IPS DF 6.9 (cell line): ENCODE measurements around the gene TMEFF1.
A peak's percentile ranks its signal among the peaks of the same experiment; 100 is the strongest.
"Not testable (repeated sequence)": the region's sequence is repeated elsewhere in the genome, so short reads cannot be mapped to it uniquely, and the experiment has no call there.

Source experiments
- DNase-seq: peaks from one replicate; pipeline ENCODE4 v3.0.0-alpha.2; 2013; ENCODE audit warnings: low read depth, low spot score
- H3K27ac ChIP-seq: one replicate; pipeline ENCODE4 v1.5.1; 2013; ENCODE audit warnings: low read length, control low read depth
- H3K27me3 ChIP-seq: 2 replicates; pipeline ENCODE4 v1.6.1; 2013; ENCODE audit warnings: mild to moderate bottlenecking, low read length; ENCODE audit not compliant: control insufficient read depth, insufficient read depth
- H3K36me3 ChIP-seq: 2 replicates; pipeline ENCODE4 v1.6.1; 2013; ENCODE audit warnings: low read length; ENCODE audit not compliant: control insufficient read depth, insufficient read depth
- H3K4me1 ChIP-seq: 2 replicates; pipeline ENCODE4 v1.6.1; 2013; ENCODE audit warnings: low read length; ENCODE audit not compliant: control insufficient read depth, insufficient read depth
- H3K4me3 ChIP-seq: 2 replicates; pipeline ENCODE4 v1.5.1; 2013; ENCODE audit warnings: mild to moderate bottlenecking, low read length
- H3K9me3 ChIP-seq: 2 replicates; pipeline ENCODE4 v1.6.1; 2013; ENCODE audit warnings: low read length, inconsistent platforms; ENCODE audit not compliant: control insufficient read depth, insufficient read depth
- WGBS: extraction: QIAGEN DNeasy Blood & Tissue Kit; methylation state at CpG from one replicate; pipeline ENCODE4 v1.1.7; 2013; ENCODE audit warnings: mixed read lengths, missing lambda C conversion rate; ENCODE audit not compliant: insufficient read length, insufficient coverage; 5-methylcytosine and 5-hydroxymethylcytosine counted together

The TMEFF1 gene

GRCh38 chr9:100436571-100436970 lies 36.4 kb upstream of the TMEFF1 start:
- WGBS, result no CpG with 5 or more reads among the region's 7 CpGs
- no peaks in the 10 kb centered on the region for H3K36me3 ChIP-seq
- no peak overlapping the region for H3K4me3 ChIP-seq
- H3K27ac ChIP-seq, result no peak overlapping the region
- no peaks in the 10 kb centered on the region for H3K27me3 ChIP-seq
- DNase-seq, result no peak
- no peaks in the 10 kb centered on the region for H3K4me1 ChIP-seq
- H3K9me3 ChIP-seq, result no peaks in the 10 kb centered on the region

- H3K27ac ChIP-seq, result no peak overlapping the region
- H3K36me3 ChIP-seq, result no peaks in the 10 kb centered on the region
- H3K9me3 ChIP-seq, result no peaks in the 10 kb centered on the region
- no peak overlapping the region for H3K4me3 ChIP-seq
- H3K27me3 ChIP-seq, result no peaks in the 10 kb centered on the region
- no CpG with 5 or more reads among the region's 1 CpG for whole genome bisulfite sequencing
- H3K4me1 ChIP-seq, result 0 out of 2 replicates have a peak, but pooled peaks cover 1% of the 10 kb centered on the region
- peak; percentile 41 for DNase-seq
These were observed 34.8 kb upstream of the TMEFF1 start for GRCh38 chr9:100437860-100438805.

GRCh38 chr9:100440071-100440470 lies 32.9 kb upstream of the TMEFF1 start:
- Histone ChIP-seq H3K27ac (no peak overlapping the region), H3K27me3 (no peaks in the 10 kb centered on the region), H3K4me1 (0 out of 2 replicates have a peak, but pooled peaks cover 1% of the 10 kb centered on the region), H3K4me3 (no peak overlapping the region), H3K36me3 (no peaks in the 10 kb centered on the region), H3K9me3 (no peaks in the 10 kb centered on the region)
- no CpG with 5 or more reads among the region's 3 CpGs for WGBS
- DNase-seq, result no peak

DNA sequence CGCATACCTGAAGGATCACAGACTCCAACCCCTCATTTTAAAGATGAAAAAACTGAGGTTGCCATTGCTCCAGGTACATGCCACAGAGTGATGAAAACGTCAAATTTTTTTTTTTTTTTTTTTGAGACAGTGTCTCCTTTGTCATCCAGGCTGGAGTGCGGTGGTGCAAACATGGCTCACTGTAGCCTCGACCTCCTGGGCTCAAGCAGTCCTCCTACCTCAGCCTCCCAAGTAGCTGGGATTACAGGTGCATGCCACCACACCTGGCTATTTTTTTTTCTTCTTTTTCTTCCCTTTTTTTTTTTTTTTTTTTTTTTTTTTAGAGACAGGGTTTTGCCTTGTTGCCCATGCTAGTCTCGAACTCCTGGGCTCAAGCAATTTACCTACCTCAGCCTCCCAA lies 32.5 kb upstream of the TMEFF1 start:
- WGBS, result no CpG with 5 or more reads among the region's 5 CpGs

DNA sequence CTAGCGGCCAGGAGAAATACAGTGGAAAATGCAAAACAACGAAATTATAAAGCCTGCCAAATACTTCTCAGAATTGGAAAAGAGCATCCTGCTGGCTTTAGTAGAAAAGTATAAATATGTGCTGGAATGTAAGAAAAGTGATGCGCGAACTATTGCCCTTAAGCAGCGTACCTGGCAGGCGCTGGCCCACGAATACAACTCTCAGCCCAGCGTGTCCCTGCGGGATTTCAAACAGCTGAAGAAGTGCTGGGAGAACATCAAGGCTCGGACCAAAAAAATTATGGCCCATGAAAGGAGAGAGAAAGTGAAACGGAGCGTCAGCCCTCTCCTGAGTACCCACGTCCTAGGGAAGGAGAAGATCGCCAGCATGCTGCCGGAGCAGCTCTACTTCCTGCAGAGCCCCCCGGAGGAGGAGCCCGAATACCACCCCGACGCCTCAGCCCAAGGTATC lies 31.0 kb upstream of the TMEFF1 start:
- no peak for DNase-seq
- Histone ChIP-seq H3K27ac (no peak overlapping the region), H3K4me1 (0 out of 2 replicates have a peak, but pooled peaks cover 1% of the 10 kb centered on the region), H3K27me3 (no peaks in the 10 kb centered on the region), H3K9me3 (no peaks in the 10 kb centered on the region), H3K4me3 (no peak overlapping the region), H3K36me3 (no peaks in the 10 kb centered on the region)
- no CpG with 5 or more reads among the region's 19 CpGs for WGBS

More for the DNA sequence above, 32.5 kb upstream of the TMEFF1 start:
- H3K27ac ChIP-seq, H3K4me3 ChIP-seq, H3K36me3 ChIP-seq, H3K4me1 ChIP-seq, DNase-seq, H3K27me3 ChIP-seq, H3K9me3 ChIP-seq: not testable (repeated sequence)

DNA sequence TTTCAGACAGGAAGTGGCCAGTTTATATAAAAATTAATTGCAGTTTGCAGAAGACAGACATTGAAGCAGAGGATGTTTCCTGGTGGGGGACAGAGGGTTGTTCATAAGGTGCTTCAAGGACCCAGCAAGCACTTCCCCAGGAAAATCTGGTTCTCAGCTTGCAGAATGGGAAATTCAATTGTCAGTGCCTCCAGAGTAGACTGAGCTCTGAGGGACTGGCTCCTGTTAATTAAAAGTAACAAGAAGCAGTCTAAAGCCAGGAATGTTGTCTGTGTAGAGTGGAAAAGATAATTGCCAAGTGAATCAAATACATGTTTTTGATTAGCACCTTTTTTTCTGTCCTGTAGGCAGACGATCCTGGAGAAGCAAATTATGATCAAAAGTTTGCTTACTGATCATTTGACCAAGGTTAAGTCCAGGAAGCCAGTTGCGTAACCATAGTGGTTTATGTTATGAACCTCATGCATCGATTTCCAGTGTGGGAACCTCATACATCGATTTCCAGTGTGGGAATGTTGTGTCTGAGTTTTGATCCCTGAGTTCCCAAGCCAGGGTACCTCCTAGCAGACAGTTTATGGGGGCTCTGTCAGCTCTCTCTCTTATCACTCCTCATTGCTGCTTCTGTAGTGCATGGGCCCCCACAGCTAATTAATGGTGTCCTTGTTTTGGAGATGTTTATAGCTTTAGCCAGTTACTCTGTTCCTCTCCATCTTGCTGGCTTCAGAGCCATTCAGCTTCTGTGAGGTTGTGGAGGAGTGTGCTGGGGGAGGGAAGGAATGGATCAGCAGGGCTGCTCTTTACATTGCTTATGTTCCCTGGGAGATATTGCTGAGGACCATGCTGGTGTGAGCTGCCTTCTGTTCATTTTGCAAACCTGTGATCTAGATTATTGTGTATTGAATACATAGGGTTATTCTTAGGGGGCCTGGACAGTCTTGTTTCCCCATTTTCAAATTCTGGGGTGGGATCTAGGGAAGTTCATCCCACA lies 28.9 kb upstream of the TMEFF1 start:
- WGBS, result no CpG with 5 or more reads among the region's 4 CpGs
- H3K4me3 ChIP-seq, result no peak overlapping the region
- H3K27ac ChIP-seq, result no peak overlapping the region
- H3K4me1 ChIP-seq, result 0 out of 2 replicates have a peak, but pooled peaks cover 1% of the 10 kb centered on the region
- H3K9me3 ChIP-seq, result no peaks in the 10 kb centered on the region
- no peak for DNase-seq
- H3K36me3 ChIP-seq, result peaks cover 3% of the 10 kb centered on the region; the same call in 1 of the 2 replicates
- no peaks in the 10 kb centered on the region for H3K27me3 ChIP-seq

- Histone ChIP-seq H3K27ac (no peak overlapping the region), H3K27me3 (no peaks in the 10 kb centered on the region), H3K4me1 (0 out of 2 replicates have a peak, but pooled peaks cover 1% of the 10 kb centered on the region), H3K4me3 (no peak overlapping the region), H3K9me3 (no peaks in the 10 kb centered on the region), H3K36me3 (peaks cover 3% of the 10 kb centered on the region; the same call in 1 of the 2 replicates)
- WGBS, result no CpG with 5 or more reads among the region's 1 CpG
- DNase-seq, result no peak
These were observed 27.6 kb upstream of the TMEFF1 start for GRCh38 chr9:100445161-100445902.

GRCh38 chr9:100445903-100446549 lies 26.9 kb upstream of the TMEFF1 start:
- Histone ChIP-seq H3K36me3 (peaks cover 3% of the 10 kb centered on the region; the same call in 1 of the 2 replicates), H3K27me3 (no peaks in the 10 kb centered on the region)
- no CpG with 5 or more reads among the region's 5 CpGs for WGBS

DNA sequence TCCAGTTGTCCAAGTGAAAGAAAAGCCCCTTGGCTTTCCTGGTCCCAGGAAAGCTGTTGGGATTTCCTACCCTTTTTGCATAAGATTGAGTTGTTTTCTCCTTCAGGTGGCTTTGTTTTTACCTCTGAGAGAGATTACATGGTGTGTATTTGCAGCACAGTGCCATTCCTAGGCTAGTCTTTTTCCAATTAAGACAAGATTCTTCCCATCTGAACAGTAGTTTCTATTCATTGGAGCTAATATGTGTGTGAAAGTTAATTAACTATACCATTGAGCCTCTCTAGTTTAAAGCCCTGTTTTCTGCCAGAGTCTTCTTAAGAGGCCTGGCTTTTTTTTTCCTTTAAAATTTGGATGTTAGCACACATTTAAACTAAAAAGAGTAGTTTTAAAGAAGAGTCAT lies 25.9 kb upstream of the TMEFF1 start:
- Histone ChIP-seq H3K4me1 (no peaks in the 10 kb centered on the region), H3K4me3 (no peak overlapping the region), H3K9me3 (no peaks in the 10 kb centered on the region), H3K27me3 (no peaks in the 10 kb centered on the region), H3K36me3 (peaks cover 3% of the 10 kb centered on the region; the same call in 1 of the 2 replicates), H3K27ac (no peak overlapping the region)
- DNase-seq, result no peak

More at GRCh38 chr9:100445903-100446549, 26.9 kb upstream of the TMEFF1 start:
- Histone ChIP-seq H3K4me1 (0 out of 2 replicates have a peak, but pooled peaks cover 1% of the 10 kb centered on the region), H3K27ac (no peak overlapping the region), H3K9me3 (no peaks in the 10 kb centered on the region), H3K4me3 (no peak overlapping the region)
- DNase-seq, result no peak
